SK-N-MC (cell line): Measurements from ENCODE around the gene ROPN1B.

Experiments
- DNase-seq: peaks from one replicate; pipeline ENCODE4 v3.0.0-alpha.2; 2011; ENCODE audit warnings: low read depth, low spot score
- H3K27ac ChIP-seq: fragments of 200-600 bp; sonication (generic); 2 replicates; pipeline ENCODE4 v1.5.1; 2016; ENCODE audit warnings: mixed run types
- H3K36me3 ChIP-seq: fragments of 200-600 bp; sonication (generic); 2 replicates; pipeline ENCODE4 v1.6.1; 2017; ENCODE audit warnings: antibody characterized with exemption, low read length, mixed read lengths; ENCODE audit not compliant: insufficient read depth
- H3K4me3 ChIP-seq: fragments of 200-600 bp; sonication (generic); 2 replicates; pipeline ENCODE4 v1.5.1; 2016
- H3K9ac ChIP-seq: fragments of 200-600 bp; sonication (generic); 2 replicates; pipeline ENCODE4 v1.8.0; 2017; ENCODE audit warnings: mixed run types, mixed read lengths; ENCODE audit not compliant: insufficient read length
- H3K9me3 ChIP-seq: fragments of 200-600 bp; sonication (generic); 2 replicates; pipeline ENCODE4 v1.6.1; 2017; ENCODE audit warnings: low read depth, mild to moderate bottlenecking, antibody characterized with exemption, low read length, moderate library complexity, mixed read lengths
- EZH2 ChIP-seq: fragments of 200-600 bp; sonication (generic); IDR thresholded peaks from one replicate; pipeline ENCODE4 v1.6.1; 2017; ENCODE audit warnings: antibody characterized with exemption
- FOXP2 ChIP-seq: optimal IDR thresholded peaks from 2 replicates; pipeline ENCODE3; 2011; ENCODE audit warnings: mild to moderate bottlenecking, moderate library complexity; ENCODE audit not compliant: insufficient read depth; ENCODE audit errors: extremely low read length, control extremely low read depth
- POLR2AphosphoS5 ChIP-seq: IDR thresholded peaks from 2 replicates; pipeline ENCODE4 v1.6.1; 2012; ENCODE audit warnings: mild to moderate bottlenecking, low read depth, low read length, borderline replicate concordance

The ROPN1B gene

DNA sequence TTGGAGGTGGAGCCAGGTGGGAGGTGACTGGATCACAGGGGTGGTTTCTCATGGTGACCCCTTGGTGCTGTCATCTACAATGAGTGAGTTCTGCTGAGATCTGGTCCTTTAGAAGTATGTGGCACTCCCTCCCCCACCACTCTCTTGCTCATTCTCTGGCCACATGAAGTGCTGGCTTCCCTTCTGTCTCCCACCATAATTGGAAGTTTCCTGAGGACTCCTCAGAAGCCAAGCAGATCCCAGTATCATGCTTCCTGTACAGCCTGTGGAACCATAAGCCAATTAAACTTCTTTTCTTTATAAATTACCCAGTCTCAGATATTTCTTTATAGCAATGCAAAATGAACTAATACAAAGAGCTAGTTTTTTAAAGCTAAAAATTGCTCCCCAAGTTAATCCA is 60.3 kb downstream of the ROPN1B start:
- no peak for TF ChIP-seq EZH2
- TF ChIP-seq FOXP2: no peak
- TF ChIP-seq POLR2AphosphoS5: no peak
- DNase-seq: no peak
- Histone ChIP-seq H3K9ac (no peak overlapping the region), H3K27ac (no peak overlapping the region), H3K36me3 (no peaks in the 10 kb centered on the region), H3K4me3 (no peak overlapping the region), H3K9me3 (no peaks in the 10 kb centered on the region)

DNA sequence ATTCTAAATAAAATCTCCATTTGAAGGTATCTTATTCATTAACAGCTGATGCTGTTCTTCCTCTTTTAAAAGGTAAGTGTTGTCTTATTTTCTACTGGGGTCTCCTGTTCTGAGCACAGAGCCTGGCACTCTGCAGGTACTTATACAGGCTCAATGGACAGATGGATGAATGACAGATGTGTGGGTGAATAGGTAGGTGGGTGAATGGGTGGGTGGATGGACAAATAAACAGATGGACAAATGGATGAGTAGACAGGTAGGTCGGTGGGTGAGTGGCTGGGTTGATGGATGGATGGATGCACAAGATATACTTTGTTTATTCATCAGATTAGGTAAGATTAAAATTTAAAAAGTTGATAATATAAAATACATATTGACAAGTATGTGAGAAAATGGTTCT is 61.5 kb downstream of the ROPN1B start:
- Histone ChIP-seq H3K9ac (no peak overlapping the region), H3K9me3 (no peaks in the 10 kb centered on the region), H3K27ac (no peak overlapping the region), H3K4me3 (no peak overlapping the region), H3K36me3 (no peaks in the 10 kb centered on the region)
- no peak for DNase-seq
- TF ChIP-seq POLR2AphosphoS5 (no peak), FOXP2 (no peak), EZH2 (no peak)

DNA sequence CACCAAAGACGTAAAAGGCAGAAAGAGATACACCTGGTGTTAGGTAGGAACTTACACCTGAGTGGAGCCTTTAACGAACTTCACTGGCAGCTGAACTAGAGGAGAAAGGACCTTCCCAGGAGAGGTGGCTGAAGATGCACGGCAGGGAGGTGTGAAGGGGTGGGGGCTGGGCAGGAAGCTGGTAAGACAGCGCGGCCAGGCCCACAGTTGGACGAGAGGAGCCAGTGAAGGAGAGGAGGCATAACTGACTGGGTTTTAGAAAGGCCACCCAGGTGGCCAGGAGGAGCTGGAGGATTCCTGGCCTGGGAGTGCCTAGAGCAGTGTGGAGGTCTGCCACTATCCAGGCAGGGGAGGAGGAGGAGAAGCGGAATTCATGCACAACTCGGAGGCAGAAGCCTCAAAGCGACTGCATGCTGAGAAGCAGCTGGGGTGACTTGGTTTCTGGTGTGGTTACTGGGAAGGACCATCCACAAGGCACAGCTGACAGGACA is 63.0 kb downstream of the ROPN1B start:
- Histone ChIP-seq H3K9ac (no peak overlapping the region), H3K27ac (no peak overlapping the region), H3K36me3 (no peaks in the 10 kb centered on the region), H3K9me3 (no peaks in the 10 kb centered on the region), H3K4me3 (no peak overlapping the region)
- DNase-seq: no peak
- no peak for TF ChIP-seq EZH2
- no peak for TF ChIP-seq FOXP2
- no peak for TF ChIP-seq POLR2AphosphoS5
